H9 (cell line): Measurements from ENCODE around the gene PBX4. TPM values are rescaled to one million over a fixed set of nuclear protein-coding genes. Genes with fewer than 3 reads are reported as not detected.

Experiments used
- DNase-seq: peaks from one replicate; pipeline ENCODE4 v3.0.0-alpha.2; 2017
- H2AFZ ChIP-seq: one replicate; pipeline ENCODE4 v1.6.1; 2013; ENCODE audit warnings: mild to moderate bottlenecking, low read length, control low read depth, moderate library complexity
- H2AK5ac ChIP-seq: 2 replicates; pipeline ENCODE4 v1.6.1; 2013; ENCODE audit warnings: low read length, control low read depth, mixed read lengths; ENCODE audit not compliant: insufficient read length
- H2BK120ac ChIP-seq: one replicate; pipeline ENCODE4 v1.6.1; 2013; ENCODE audit warnings: low read depth, mild to moderate bottlenecking, low read length, control low read depth, inconsistent platforms; ENCODE audit not compliant: poor library complexity, severe bottlenecking
- H2BK12ac ChIP-seq: 2 replicates; pipeline ENCODE4 v1.6.1; 2013; ENCODE audit warnings: low read length, control low read depth, mixed read lengths, low read depth; ENCODE audit not compliant: insufficient read length
- H2BK15ac ChIP-seq: 2 replicates; pipeline ENCODE4 v1.6.1; 2013; ENCODE audit warnings: low read depth, low read length, control low read depth
- H2BK20ac ChIP-seq: one replicate; pipeline ENCODE4 v1.6.1; 2013; ENCODE audit warnings: low read depth, mild to moderate bottlenecking, low read length, control low read depth, inconsistent platforms; ENCODE audit not compliant: poor library complexity, severe bottlenecking
- H2BK5ac ChIP-seq: 2 replicates; pipeline ENCODE4 v1.6.1; 2013; ENCODE audit warnings: low read length, control low read depth, mixed read lengths; ENCODE audit not compliant: insufficient read length
- H3K14ac ChIP-seq: 2 replicates; pipeline ENCODE4 v1.6.1; 2013; ENCODE audit warnings: low read length, control low read depth; ENCODE audit not compliant: insufficient read depth
- H3K18ac ChIP-seq: 2 replicates; pipeline ENCODE4 v1.6.1; 2013; ENCODE audit warnings: low read depth, mild to moderate bottlenecking, mixed read lengths, low read length, control low read depth; ENCODE audit not compliant: insufficient read length
- H3K23ac ChIP-seq: 2 replicates; pipeline ENCODE4 v1.6.1; 2013; ENCODE audit warnings: low read length, control low read depth, mixed read lengths, low read depth; ENCODE audit not compliant: insufficient read length
- H3K23me2 ChIP-seq: 2 replicates; pipeline ENCODE4 v1.6.1; 2013; ENCODE audit warnings: low read depth, mild to moderate bottlenecking, mixed read lengths, low read length, control low read depth; ENCODE audit not compliant: insufficient read length, poor library complexity, severe bottlenecking
- H3K27ac ChIP-seq: 2 replicates; pipeline ENCODE4 v1.5.1; 2013; ENCODE audit warnings: low read length, control low read depth, mixed read lengths, low read depth; ENCODE audit not compliant: insufficient read length
- H3K27me3 ChIP-seq: 2 replicates; pipeline ENCODE4 v1.6.1; 2013; ENCODE audit warnings: low read length, control low read depth, inconsistent platforms; ENCODE audit not compliant: insufficient read depth
- H3K4ac ChIP-seq: 2 replicates; pipeline ENCODE4 v1.6.1; 2013; ENCODE audit warnings: low read depth, mild to moderate bottlenecking, control low read depth, inconsistent platforms, low read length, moderate library complexity
- H3K4me1 ChIP-seq: 2 replicates; pipeline ENCODE4 v1.6.1; 2013; ENCODE audit warnings: low read length, control low read depth, inconsistent platforms; ENCODE audit not compliant: insufficient read depth
- H3K4me2 ChIP-seq: 2 replicates; pipeline ENCODE4 v1.6.1; 2013; ENCODE audit warnings: low read length, control low read depth, mixed read lengths; ENCODE audit not compliant: insufficient read length, insufficient read depth
- H3K56ac ChIP-seq: 2 replicates; pipeline ENCODE4 v1.6.1; 2013; ENCODE audit warnings: low read depth, mild to moderate bottlenecking, mixed read lengths, low read length, control low read depth; ENCODE audit not compliant: insufficient read length
- H3K79me1 ChIP-seq: 2 replicates; pipeline ENCODE4 v1.6.1; 2013; ENCODE audit warnings: low read depth, mild to moderate bottlenecking, moderate library complexity, low read length, control low read depth, inconsistent platforms; ENCODE audit not compliant: insufficient read depth, poor library complexity, severe bottlenecking
- H3K79me2 ChIP-seq: 2 replicates; pipeline ENCODE4 v1.6.1; 2013; ENCODE audit warnings: low read length, control low read depth, inconsistent platforms; ENCODE audit not compliant: insufficient read depth
- H3K9ac ChIP-seq: 2 replicates; pipeline ENCODE4 v1.6.1; 2013; ENCODE audit warnings: low read length, control low read depth, mixed read lengths; ENCODE audit not compliant: insufficient read length; ENCODE audit errors: extremely low read depth
- H3K9me3 ChIP-seq: one replicate; pipeline ENCODE4 v1.6.1; 2013; ENCODE audit warnings: low read depth, low read length, inconsistent platforms; ENCODE audit not compliant: control insufficient read depth
- H3T11ph ChIP-seq: one replicate; pipeline ENCODE4 v1.6.1; 2013; ENCODE audit warnings: mild to moderate bottlenecking, low read length, control low read depth, inconsistent platforms
- H4K20me1 ChIP-seq: one replicate; pipeline ENCODE4 v1.6.1; 2013; ENCODE audit not compliant: control insufficient read depth, insufficient read length, insufficient read depth
- H4K5ac ChIP-seq: 2 replicates; pipeline ENCODE4 v1.6.1; 2013; ENCODE audit warnings: low read depth, mild to moderate bottlenecking, mixed read lengths, low read length, control low read depth; ENCODE audit not compliant: insufficient read length
- H4K8ac ChIP-seq: replicated peaks from 2 replicates; pipeline ENCODE4 v1.6.1; 2013; ENCODE audit warnings: low read length, control low read depth, mixed read lengths, low read depth; ENCODE audit not compliant: insufficient read length
- H4K91ac ChIP-seq: 2 replicates; pipeline ENCODE4 v1.6.1; 2013; ENCODE audit warnings: low read depth, mild to moderate bottlenecking, moderate library complexity, mixed read lengths, low read length, control low read depth; ENCODE audit not compliant: insufficient read length
- H3K27ac Mint-ChIP-seq, 3 experiments: 2 replicates in 2 of 3; 3 replicates in 1 of 3; pipeline ENCODE4 v1.8.0; 2020 to 2021; ENCODE audit warnings: mixed read lengths in 3 of 3, mild to moderate bottlenecking in 1 of 3, moderate library complexity in 1 of 3
- H3K27me3 Mint-ChIP-seq: 2 replicates; pipeline ENCODE4 v1.8.0; 2021; ENCODE audit warnings: low read depth, mild to moderate bottlenecking, moderate library complexity, mixed read lengths
- H3K36me3 Mint-ChIP-seq, 3 experiments: 2 replicates in 2 of 3; 3 replicates in 1 of 3; pipeline ENCODE4 v1.8.0; 2020 to 2021; ENCODE audit warnings: low read depth in 3 of 3, mixed read lengths in 3 of 3; ENCODE audit not compliant: insufficient read depth in 1 of 3
- H3K4me1 Mint-ChIP-seq, 2 experiments: 2 replicates each; pipeline ENCODE4 v1.8.0; 2020; ENCODE audit warnings: mixed read lengths in 2 of 2
- H3K4me3 Mint-ChIP-seq, 2 experiments: 2 replicates in 1 of 2; 3 replicates in 1 of 2; pipeline ENCODE4 v1.8.0; 2020 to 2021; ENCODE audit warnings: mild to moderate bottlenecking in 2 of 2, mixed read lengths in 2 of 2, moderate library complexity in 1 of 2
- H3K9me3 Mint-ChIP-seq, 2 experiments: 2 replicates in 1 of 2; 3 replicates in 1 of 2; pipeline ENCODE4 v1.8.0; 2020; ENCODE audit warnings: mild to moderate bottlenecking in 2 of 2, mixed read lengths in 2 of 2, moderate library complexity in 1 of 2
- CTCF ChIP-seq: fragments of 200-600 bp; sonication (generic); conservative IDR thresholded peaks from 3 replicates; pipeline ENCODE4 v1.8.0; 2021; ENCODE audit warnings: antibody characterized with exemption, mild to moderate bottlenecking
- WGBS: extraction: QIAGEN DNeasy Blood & Tissue Kit; methylation state at CpG from one replicate; pipeline ENCODE4 v1.1.7; 2013; ENCODE audit warnings: missing lambda C conversion rate, low lambda C conversion rate, mixed read lengths; ENCODE audit not compliant: insufficient read length; ENCODE audit errors: extremely low coverage; 5-methylcytosine and 5-hydroxymethylcytosine counted together
- total RNA-seq: library from RNA; stranded (reverse); gene quantifications from 2 replicates; pipeline ENCODE4 v1.2.1, GENCODE V29; 2021

The PBX4 gene
- total RNA-seq, 1 experiment from 2014 or later: 3.3 TPM

GRCh38 chr19:19649580-19649995, 31.1 kb upstream of the PBX4 start:
- Histone ChIP-seq H3K56ac (no peak overlapping the region), H2BK5ac (no peak overlapping the region), H3K79me1 (no peaks in the 10 kb centered on the region), H3K23ac (no peak overlapping the region), H4K91ac (no peak overlapping the region), H2AFZ (no peak overlapping the region), H2BK15ac (no peak overlapping the region), H3K27me3 (no peaks in the 10 kb centered on the region), H3K4ac (no peak overlapping the region), H2BK120ac (no peak overlapping the region), H3T11ph (no peak overlapping the region), H3K23me2 (no peaks in the 10 kb centered on the region), H3K4me1 (no peaks in the 10 kb centered on the region), H3K9ac (no peak overlapping the region), H3K79me2 (no peaks in the 10 kb centered on the region), H4K5ac (no peak overlapping the region), H4K20me1 (no peaks in the 10 kb centered on the region), H3K4me2 (no peak overlapping the region), H3K27ac (no peak overlapping the region), H3K14ac (no peak overlapping the region), H4K8ac (no peak overlapping the region), H3K18ac (no peak overlapping the region), H2BK12ac (no peak overlapping the region), H2BK20ac (no peak overlapping the region), H3K9me3 (no peaks in the 10 kb centered on the region), H2AK5ac (no peak overlapping the region)
- no CpG with 5 or more reads among the region's 22 CpGs for WGBS
- no peak for DNase-seq
- Mint-ChIP-seq H3K9me3 (no peaks in the 10 kb centered on the region), H3K27ac (no peak overlapping the region), H3K4me1 (no peaks in the 10 kb centered on the region), H3K27me3 (no peaks in the 10 kb centered on the region; the same call in 1 of the 2 replicates), H3K36me3 (peaks cover 35 to 94% (median 82%) of the 10 kb centered on the region in 3 experiments; a peak in 6 of 7 replicates), H3K4me3 (no peak overlapping the region)
- TF ChIP-seq CTCF: no peak
